Measurements from ENCODE around the gene RBM15B.

- TF ChIP-seq POLR2A (IDR thresholded peaks at IDR 0.05) (no peak), CTCF (IDR thresholded peaks at IDR 0.05) (peak in 2 of 3 experiments; percentile 95 to 98)
Measured at GRCh38 chr3:51391075-51391565, at the start of gene RBM15B.

Measured in testis (tissue), 2 donors.